Measurements from ENCODE around the gene DHX8. TPM values are rescaled to one million over a fixed set of nuclear protein-coding genes. Genes with fewer than 3 reads are reported as not detected.

The DHX8 gene
- total and polyA plus RNA-seq, 2 experiments from 2014 or later: 16.4 to 30.7 TPM

GRCh38 chr17:43442711-43443110 lies 41.1 kb upstream of the DHX8 start:
- Histone ChIP-seq H3K36me3 (no peaks in the 10 kb centered on the region), H3K9me3 (ENCODE audit: low read depth) (no peaks in the 10 kb centered on the region), H3K27me3 (no peaks in the 10 kb centered on the region), H3K4me3 (no peak overlapping the region), H3K27ac (no peak overlapping the region), H3K4me1 (ENCODE audit: low read depth) (no peaks in the 10 kb centered on the region)
- TF ChIP-seq CTCF (IDR thresholded peaks at IDR 0.05; ENCODE audit: low read depth, low read length): no peak
- peak in 1 of 2 donors; percentile 49 for DNase-seq (ENCODE audit: low read depth in 1 of 2, low spot score in 1 of 2)

GRCh38 chr17:43443381-43443780 lies 40.4 kb upstream of the DHX8 start:
- H3K27ac ChIP-seq: no peak overlapping the region
- no peak overlapping the region for H3K4me3 ChIP-seq
- no peaks in the 10 kb centered on the region for H3K4me1 ChIP-seq (ENCODE audit: low read depth)
- no peaks in the 10 kb centered on the region for H3K36me3 ChIP-seq
- no peaks in the 10 kb centered on the region for H3K9me3 ChIP-seq (ENCODE audit: low read depth)
- no peak for TF ChIP-seq CTCF (IDR thresholded peaks at IDR 0.05; ENCODE audit: low read depth, low read length)
- no peak for DNase-seq (ENCODE audit: low read depth in 1 of 2, low spot score in 1 of 2)
- H3K27me3 ChIP-seq: no peaks in the 10 kb centered on the region

GRCh38 chr17:43444223-43445008 lies 39.4 kb upstream of the DHX8 start:
- no peaks in the 10 kb centered on the region for H3K4me1 ChIP-seq (ENCODE audit: low read depth)
- H3K9me3 ChIP-seq (ENCODE audit: low read depth): no peaks in the 10 kb centered on the region
- H3K36me3 ChIP-seq: no peaks in the 10 kb centered on the region
- no peak overlapping the region for H3K4me3 ChIP-seq
- TF ChIP-seq CTCF (IDR thresholded peaks at IDR 0.05; ENCODE audit: low read depth, low read length): no peak
- no peak overlapping the region for H3K27ac ChIP-seq
- H3K27me3 ChIP-seq: no peaks in the 10 kb centered on the region
- no peak for DNase-seq (ENCODE audit: low read depth in 1 of 2, low spot score in 1 of 2)

- no peak for TF ChIP-seq CTCF (IDR thresholded peaks at IDR 0.05; ENCODE audit: low read depth, low read length)
- DNase-seq (ENCODE audit: low read depth in 1 of 2, low spot score in 1 of 2): no peak
- Histone ChIP-seq H3K36me3 (no peaks in the 10 kb centered on the region), H3K9me3 (ENCODE audit: low read depth) (no peaks in the 10 kb centered on the region), H3K4me3 (no peak overlapping the region), H3K4me1 (ENCODE audit: low read depth) (no peaks in the 10 kb centered on the region), H3K27ac (no peak overlapping the region), H3K27me3 (no peaks in the 10 kb centered on the region)
These were observed 38.7 kb upstream of the DHX8 start for GRCh38 chr17:43445009-43445589.

GRCh38 chr17:43446773-43447172 lies 37.0 kb upstream of the DHX8 start:
- H3K4me1 ChIP-seq (ENCODE audit: low read depth): no peaks in the 10 kb centered on the region
- no peaks in the 10 kb centered on the region for H3K36me3 ChIP-seq
- H3K4me3 ChIP-seq: no peak overlapping the region
- no peak for DNase-seq (ENCODE audit: low read depth in 1 of 2, low spot score in 1 of 2)
- TF ChIP-seq CTCF (IDR thresholded peaks at IDR 0.05; ENCODE audit: low read depth, low read length): no peak
- no peak overlapping the region for H3K27ac ChIP-seq
- no peaks in the 10 kb centered on the region for H3K27me3 ChIP-seq
- no peaks in the 10 kb centered on the region for H3K9me3 ChIP-seq (ENCODE audit: low read depth)
